T1000 (cell line): ENCODE results near the gene CIB4.
"Not testable (repeated sequence)": the region's sequence is repeated elsewhere in the genome, so short reads cannot be mapped to it uniquely, and the experiment has no call there.

ENCODE experiments used
- DNase-seq: peaks from one replicate; lab custom pipeline; 2025; ENCODE audit warnings: mixed read lengths; lab: John Stamatoyannopoulos, UW

The CIB4 gene

DNA sequence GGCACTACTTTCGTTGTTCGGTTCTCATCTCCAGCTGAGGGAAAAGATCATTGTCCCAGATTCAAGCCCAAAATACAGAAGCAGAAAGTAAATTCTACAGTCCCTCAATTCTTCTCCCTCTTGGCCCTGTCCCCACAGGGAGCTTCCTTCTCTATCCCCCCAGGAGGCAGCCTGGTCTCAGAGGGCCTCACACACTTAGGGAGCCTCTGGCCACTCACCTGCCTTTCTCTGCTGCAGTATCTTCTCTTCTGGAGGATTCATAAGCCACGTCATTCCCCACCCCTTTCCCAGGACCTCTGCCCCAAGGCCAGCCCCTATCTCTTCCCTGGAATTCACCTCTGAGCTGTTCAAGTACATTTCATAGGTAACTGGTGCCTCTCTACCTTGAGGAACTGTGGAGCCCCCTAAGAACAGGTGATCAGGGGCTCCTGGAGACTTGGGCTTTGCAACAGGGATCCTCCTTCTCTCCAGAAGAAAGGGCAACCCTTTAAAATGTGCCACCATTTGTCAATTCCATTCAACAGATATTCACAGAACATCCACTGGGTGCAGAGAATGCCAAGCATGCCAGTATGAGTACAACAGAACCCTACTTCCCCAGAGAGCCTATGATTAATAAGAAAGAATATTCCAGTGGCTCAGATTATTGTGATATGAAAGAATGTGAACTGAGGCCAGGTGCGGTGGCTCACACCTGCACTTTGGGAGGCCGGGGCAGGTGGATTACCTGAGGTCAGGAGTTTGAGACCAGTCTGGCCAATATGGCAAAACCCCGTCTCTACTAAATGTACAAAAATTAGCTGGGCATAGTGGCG is 72.9 kb downstream of the CIB4 start:
- DNase-seq: no peak

DNA sequence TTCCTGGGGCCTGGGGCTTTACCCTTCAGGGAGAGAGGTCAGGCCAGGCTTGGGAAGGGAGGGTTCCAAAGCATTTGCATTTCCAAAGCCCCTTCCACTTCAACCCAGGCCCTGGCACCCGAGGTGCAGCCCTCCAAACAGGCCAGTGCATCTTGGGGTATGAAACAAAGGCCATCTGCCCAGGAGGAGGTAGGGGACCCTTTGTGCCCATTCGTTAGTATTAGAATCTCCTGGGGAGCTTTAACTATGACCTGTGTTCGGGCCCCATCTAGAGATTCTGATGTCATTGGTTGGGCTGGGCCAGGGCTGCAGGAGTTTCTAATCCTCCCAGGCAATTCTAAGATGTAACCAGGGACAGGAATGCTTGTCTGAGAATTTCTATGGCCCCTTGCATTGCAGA is 73.6 kb downstream of the CIB4 start:
- no peak for DNase-seq

DNA sequence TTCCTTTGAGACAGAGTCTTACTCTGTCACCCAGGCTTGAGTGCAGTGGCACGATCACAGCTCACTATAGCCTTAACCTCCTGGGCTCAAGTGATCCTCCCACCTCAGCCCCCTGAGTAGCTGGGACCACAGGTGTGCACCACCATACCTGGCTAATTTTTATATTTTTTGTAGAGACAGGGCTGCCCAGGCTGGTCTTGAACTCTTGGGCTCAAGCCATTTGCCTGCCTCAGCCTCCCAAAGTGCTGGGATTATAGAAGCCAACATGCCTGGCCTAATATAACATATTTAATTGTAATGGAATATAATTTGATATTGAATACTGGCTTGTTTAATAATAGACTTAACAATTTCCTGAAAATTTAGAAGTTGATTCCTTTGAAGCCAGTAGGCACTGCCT is 74.4 kb downstream of the CIB4 start:
- DNase-seq: not testable (repeated sequence)

DNA sequence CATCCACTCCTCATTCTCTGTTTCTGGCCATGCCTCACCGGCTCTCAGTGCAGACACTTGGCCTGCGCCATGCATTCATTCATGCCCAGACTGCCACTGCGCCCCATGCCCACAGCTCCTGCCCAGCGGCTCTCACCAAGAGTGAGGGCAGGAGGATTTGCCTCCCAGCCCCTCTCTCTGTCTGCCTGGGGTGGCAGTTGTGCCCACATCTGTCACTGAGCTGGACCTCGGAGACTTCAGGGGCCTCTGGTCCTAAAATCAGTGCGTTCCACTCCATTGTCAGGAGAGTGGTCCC is 75.1 kb downstream of the CIB4 start:
- DNase-seq: no peak

DNA sequence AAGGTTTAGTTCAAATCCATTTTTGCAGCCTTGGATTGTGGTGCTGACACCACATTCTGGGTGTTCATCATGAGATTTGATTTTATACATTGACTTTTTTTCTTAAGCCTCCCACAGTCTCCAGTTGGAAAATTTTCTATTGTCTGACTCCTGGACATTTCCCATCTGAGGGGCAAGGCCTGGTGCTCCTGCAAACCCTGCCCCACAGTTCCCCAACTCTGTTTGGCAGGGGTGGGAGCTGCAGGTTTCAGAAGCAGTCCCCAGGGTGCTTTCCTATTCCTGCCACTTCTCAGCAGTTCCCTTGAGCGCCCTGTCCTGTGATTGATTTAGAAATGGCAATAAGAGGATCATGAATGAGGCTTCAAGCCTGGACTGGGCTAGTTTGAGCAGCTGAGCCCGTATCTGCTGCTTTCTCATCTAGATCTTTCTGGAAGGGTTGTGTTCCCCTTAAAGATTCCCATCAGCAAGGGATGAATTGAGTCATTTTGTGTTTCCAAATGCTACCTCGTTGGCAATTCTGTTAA is 77.0 kb downstream of the CIB4 start:
- DNase-seq: no peak

DNA sequence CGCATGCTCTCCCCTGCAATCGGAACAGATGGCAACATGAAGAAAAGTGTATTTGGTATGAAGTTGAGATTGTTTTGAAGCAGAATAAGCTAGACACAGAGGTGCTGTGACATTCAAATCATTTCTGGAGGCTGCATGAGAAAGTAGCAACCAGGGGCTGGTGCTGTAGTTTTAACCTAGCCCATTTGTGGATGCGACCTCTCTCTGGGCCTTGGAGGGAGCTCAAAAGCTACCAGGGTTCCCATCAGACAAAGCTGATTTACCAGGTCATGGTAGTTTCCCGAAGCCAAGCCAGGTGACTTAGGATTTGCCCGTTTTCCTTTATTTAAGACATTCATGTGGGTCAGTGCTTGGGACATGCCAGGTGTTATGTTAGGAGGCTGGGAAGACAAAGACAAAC is 77.5 kb downstream of the CIB4 start:
- DNase-seq: no peak

DNA sequence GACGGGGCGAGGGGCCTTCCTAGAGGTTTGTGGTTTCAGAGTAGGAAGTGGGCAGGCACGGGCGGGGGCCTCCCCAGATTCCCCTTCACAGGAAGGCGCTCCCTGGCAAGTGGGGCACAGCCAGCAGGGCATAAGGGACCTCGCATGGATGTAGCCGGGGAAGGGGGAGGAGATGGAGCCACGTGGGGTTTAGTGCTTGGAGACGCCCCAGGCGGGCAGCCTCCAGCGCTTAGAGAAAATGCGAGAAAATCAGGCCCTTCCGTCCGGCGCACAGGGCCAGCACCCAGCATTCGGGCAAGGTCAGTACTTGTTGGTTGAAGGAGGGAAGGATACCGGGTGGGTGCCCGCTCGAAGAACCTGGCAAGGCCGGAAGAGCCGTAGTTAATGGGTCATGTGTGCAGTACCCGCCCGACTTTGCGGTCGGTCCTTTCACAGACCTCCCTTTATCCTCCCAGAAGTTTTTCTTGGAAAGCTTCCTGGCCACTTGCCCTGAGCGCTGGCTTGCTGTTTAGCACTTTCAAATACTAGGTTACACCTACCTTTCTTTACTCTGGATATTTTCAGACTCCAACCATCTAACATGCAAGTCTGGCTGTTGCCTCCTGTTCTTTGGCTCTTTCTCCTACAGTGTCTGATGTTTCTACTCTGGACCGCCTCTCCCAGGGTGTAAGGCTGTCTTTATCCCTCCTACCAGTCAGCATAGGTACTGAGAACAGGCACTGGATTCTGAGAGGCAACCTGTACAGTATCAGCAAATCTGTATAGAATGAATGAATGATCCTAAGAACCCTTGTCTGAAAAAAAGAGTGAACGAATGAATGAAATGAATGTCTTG is 78.1 kb downstream of the CIB4 start:
- DNase-seq: no peak

DNA sequence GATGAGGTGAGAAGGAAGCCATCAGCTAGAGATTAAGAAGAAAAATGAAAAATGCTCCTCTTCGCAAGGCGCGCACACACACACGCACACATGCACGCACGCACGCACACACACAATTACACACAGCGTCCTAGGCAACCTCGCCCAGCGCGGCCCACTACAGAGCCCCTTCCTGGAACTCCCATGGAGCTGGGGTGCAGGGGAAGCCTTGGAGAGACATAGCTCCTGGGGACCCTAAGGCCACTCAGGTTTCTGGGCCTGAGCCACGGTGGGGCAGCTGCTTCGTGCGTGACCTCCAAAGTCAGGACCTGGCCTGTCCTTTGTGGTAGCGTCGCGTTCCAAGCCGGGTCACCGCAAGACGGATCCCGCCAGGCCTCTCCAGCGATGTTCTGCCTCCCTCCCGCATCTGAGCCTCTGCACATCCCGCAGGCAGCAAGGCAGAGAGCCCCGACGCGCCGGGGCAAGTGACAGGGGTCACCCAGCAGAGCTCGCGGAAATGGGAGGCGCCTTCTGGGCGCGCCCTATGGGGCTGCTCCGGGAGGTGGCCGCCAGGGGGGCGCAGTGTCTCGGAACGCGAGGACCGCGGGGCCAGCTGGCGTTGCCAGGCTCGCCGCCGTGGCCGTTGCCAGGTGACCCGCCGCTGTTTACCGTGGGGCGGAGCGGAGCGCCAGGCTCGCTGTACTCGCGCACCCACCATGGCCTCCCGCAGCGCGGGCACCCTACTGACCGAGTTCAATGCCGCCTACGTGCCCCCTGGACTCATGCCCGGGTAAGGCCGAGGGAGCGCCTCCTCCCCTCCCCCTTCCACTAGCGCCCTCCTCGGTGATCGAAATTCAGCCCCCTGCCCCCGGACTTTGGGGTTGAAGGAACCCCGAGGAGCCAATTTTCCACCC is 79.0 kb downstream of the CIB4 start:
- DNase-seq: no peak

DNA sequence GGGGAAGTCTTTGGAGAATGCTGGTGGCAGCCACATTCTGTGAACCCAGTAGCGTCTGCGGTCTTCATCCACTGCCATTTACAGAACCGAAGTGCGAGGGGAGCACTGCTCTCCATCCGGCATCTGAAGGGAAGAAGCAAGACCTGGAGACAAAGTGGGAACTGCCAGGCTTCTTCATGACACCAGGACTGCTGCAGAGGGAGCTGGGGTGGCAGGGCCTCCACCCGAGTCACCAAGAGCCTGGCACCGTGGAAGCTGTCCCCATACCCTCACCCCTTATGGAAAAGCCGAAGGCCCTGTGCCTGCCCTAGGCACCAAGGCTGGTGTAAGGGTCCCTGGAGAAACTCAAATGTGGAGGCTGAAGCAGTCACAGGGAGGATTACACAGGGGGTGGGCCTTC is 79.8 kb downstream of the CIB4 start:
- no peak for DNase-seq

DNA sequence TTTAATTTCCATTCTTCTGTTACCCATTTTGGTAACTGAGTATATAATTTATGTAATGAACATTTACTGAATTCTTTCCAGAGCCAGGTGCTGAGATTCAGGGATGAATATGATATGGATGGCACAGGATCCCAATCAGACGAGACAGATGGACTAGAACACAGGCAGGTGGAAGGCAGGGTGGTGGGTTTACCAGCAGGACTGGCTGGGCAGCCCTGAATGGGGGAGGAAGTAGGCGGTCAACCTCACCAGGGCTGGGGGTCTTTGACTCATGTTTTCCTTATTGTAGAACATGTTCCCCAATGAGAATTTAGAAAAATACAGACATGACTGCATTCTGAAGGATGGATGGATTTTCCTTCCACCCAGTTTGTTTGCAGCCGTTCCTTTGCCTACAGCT is 80.3 kb downstream of the CIB4 start:
- DNase-seq: no peak

DNA sequence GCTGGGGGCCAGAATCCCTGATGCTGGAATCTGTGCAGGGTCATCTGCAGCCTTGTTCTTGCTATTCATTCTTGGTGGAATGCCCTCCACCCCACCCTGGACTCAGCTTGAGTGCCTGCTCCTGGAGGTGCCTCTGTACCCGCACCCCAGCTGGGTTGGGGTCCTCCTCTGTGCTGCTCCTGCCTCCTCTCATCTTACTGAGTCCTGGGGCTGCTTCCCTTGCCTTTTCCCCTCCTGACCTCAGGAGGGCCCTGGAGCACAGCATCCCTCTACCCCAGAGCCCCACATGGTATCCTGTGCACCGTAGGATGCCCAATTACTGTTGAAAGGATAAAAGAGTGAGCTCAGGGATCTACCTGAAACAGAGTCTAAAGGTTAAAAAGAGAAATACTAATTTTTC is 81.6 kb downstream of the CIB4 start:
- DNase-seq: no peak

DNA sequence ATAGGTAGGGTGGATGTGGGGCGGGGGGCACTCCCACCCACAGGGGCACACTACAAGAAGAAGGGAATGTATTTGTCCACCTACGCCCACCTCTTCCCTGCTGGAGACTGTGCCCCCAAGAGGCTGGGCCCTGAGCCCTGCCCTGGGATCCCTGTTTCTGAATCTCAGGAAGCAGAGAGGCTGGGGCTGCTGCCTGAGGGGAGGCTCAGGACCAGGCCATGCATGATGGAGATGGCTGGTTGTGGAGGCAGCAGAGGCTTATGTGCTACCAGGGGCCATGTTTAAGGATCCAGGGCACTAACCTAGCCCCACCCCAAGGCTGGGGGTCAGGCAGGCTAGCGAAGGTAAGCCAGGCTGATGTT is 82.1 kb downstream of the CIB4 start:
- DNase-seq: no peak

DNA sequence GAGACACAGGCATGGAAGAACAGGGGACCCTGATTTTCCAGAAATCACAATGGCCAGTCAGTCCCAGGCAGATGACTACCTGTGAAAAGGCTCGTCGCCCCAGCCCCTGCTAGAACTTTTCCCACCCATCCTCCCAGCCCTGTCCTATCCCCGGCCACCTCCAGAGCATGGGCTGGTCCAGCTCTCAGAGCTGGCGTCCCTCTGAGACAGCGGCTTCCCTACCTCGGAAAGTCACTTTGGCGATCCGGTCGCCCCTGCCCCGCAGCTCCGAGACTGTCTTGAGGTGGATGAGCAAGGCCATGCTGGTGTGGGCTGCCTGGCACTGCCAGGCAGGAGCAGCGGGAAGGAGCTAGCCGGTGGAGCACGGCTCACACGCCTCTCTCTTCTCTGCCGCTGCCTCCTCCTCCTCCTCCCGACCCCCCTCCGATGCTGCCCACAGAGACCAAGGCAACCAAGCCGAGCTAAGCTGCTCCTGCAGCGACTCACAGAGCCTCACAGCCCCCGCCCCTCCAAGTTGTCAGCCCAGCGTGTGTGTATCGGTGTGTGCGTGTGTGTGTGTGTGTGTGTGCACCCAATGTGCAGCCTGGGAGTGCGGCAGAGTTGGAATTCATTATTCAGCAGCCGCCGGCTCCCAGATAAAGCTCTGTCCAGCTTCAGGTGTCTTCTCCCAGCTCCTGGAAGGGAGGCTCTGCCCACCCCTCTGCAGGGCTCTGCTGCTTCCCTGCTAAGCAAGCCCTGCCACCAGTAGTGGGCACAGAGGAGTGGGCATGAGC is 82.7 kb downstream of the CIB4 start:
- no peak for DNase-seq

DNA sequence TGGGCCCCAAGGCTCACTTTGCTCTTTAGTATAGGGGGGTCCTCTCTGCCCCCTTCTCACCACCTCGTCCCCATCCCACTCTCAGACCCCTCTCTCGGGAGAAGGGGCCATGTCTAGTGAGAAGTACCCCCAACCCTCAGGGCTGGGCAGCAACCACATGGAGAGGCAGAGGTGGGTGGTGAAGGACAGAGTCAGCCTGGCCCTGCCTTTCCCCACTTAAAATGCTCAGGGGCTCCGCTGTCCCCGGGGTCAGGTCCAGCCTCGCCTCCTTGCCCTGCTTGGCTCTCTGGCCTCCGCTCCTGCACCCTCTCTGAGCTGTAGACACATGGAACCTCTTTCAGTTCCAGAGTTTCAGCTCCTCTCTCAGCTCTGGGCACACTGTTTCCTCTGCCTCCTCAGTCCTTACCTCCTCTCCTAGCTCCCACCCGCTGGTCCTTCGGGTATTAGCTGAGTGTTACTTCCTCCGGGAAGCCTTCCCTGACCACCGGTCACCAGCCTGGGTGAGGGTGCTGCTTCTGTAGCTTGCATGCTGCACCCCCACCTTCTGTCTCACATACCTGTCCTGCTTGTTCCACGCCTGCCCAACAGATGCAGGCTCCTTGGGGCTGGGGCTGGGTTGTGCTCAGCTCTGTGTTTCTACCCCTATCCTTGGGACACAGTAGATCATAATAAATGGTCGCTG is 83.8 kb downstream of the CIB4 start:
- DNase-seq: no peak

DNA sequence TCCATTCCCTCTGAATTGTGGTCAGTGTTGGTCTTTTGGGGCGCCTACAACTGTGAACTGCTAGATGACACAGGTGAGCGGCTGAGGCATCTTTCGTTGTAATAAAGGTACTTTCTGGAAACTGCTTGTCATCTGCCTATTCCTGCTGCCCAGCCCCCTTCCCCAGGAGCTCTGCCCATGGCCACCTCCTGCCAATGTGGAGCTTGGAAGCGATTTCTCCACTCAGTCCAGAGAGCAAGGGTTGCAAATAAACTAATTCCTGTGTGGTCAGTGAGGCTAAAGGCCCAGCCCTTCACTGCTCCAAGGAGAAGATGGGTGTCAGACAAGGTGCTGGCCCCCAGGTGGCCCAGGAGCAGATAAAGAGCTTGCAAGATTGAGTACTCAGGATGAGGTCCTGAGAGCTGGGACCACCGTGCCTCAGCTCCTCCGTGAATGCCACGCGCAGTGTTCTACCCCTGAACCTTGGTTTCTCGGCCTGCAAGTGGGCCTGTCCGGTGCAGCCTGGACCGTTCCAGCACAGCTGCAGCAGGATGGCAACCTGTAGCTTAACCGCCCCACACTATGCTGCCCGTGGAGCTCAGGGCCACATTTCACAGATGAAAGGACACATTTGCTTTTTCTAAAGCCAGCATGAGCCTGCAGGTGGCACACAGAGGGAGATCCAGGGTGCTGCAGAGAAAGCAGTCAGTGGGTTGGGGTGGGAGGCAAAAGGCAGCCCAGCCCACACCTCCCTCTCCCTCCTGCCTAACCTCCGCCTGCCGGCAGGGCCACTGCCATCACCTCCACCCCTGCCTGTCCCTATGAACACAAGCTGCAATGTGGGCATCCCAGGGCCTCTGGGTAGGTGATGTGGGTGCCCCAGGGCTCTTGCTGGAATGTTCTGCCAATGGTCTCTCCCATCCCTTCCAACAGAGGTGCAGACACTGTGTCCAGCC is 84.6 kb downstream of the CIB4 start:
- no peak for DNase-seq

DNA sequence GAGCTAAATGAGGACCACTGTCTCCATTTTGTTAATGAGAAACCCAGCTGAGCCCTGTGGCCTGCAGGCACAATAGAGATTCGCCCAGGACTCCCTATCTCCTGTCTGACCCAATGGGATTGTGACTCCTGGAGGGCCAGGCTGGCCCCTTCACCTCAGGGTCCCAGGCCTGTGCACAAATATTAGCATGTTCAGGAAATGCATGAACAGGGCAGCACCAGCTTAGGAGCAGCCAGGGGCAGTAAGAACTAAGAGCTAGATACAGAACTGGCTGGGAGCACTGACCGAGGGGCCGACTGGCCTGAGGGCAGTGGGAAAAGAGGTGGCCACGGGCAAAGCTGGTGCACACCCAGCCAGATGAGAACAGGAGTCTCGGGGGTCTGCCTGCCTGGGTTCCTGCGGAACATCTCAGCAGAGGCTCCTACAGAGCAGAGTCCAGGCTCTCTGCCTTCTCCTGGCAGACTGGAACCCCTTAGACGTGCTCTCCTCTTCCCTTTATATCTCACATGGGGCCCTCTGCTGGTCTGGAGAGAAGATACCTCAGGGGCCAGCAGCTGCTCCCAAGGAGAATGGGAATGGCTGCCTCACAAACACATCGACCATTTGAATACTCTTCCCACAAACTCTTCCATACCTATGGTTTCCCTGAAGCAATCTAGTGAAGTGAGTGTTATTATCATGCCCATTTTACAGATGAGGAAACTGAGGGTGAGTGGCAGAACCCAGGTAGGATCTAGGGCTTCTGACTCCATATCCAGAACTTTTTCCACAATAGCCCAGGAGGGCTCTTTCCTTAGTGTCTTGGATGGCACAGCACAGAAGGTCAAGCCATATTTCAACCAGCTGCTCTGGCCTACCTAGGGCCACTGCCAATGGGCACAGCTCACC is 85.7 kb downstream of the CIB4 start:
- DNase-seq: no peak

DNA sequence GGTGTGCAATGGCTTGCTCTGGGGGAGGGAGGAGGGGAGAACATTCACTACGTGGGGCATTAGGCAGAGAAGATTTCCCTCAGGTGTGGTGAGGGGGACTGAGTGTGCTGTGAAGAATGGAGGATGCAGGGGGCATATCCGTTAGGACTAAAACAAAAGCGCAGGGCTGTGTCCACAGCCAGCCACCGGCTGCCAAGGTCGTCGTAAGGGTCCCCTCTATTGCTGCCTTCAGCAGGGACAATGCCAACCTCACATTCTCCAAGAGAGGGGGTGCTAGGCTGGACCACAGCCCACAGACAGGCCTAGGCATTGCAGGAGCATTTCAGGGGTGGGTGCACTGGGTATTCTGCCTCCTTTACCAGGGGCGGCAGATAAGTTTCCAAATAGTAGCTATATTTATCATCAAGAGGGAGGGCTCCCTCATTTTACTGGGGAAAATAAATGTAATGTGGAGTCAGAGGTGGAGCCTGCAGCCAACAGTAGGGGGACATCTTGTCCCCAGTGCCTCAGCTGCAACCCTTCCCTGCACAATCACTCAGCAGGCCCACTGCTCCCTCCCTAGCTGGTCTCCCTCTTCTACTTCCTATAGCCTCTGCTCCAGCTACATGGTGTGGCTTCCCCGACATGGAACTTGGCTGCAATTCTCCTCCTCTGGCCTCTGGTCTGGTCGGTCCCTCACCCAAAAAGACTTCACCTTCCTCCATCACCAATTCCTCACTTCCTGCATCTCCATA is 88.4 kb downstream of the CIB4 start:
- no peak for DNase-seq
